ENCODE results near the gene CCR5AS.

Gene CCR5AS

DNA sequence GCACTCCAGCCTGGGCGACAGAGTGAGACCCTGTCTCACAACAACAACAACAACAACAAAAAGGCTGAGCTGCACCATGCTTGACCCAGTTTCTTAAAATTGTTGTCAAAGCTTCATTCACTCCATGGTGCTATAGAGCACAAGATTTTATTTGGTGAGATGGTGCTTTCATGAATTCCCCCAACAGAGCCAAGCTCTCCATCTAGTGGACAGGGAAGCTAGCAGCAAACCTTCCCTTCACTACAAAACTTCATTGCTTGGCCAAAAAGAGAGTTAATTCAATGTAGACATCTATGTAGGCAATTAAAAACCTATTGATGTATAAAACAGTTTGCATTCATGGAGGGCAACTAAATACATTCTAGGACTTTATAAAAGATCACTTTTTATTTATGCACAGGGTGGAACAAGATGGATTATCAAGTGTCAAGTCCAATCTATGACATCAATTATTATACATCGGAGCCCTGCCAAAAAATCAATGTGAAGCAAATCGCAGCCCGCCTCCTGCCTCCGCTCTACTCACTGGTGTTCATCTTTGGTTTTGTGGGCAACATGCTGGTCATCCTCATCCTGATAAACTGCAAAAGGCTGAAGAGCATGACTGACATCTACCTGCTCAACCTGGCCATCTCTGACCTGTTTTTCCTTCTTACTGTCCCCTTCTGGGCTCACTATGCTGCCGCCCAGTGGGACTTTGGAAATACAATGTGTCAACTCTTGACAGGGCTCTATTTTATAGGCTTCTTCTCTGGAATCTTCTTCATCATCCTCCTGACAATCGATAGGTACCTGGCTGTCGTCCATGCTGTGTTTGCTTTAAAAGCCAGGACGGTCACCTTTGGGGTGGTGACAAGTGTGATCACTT lies 34.1 kb downstream of the CCR5AS start:
- Histone ChIP-seq H4K8ac (ENCODE audit: low read depth, low read length) (no peak overlapping the region), H2AFZ (ENCODE audit: low read length) (no peak overlapping the region), H3K9me3 (replicated peaks in 1 of 2; ENCODE audit: control insufficient read depth in 2 of 2, insufficient read depth in 1 of 2, low read depth in 1 of 2, low read length in 2 of 2) (no peaks in the 10 kb centered on the region), H3K18ac (ENCODE audit: low read length) (no peak overlapping the region), H2BK120ac (ENCODE audit: low read depth, low read length) (no peak overlapping the region), H2BK15ac (ENCODE audit: low read length) (no peak overlapping the region), H3K27ac (replicated peaks; ENCODE audit: low read length) (no peak overlapping the region), H3K4me3 (ENCODE audit: low read length in 2 of 2) (no peak overlapping the region), H3K4ac (ENCODE audit: low read length) (no peak overlapping the region), H3K4me1 (ENCODE audit: control insufficient read depth in 2 of 2, insufficient read depth in 1 of 2, low read depth in 1 of 2, low read length in 2 of 2) (no peaks in the 10 kb centered on the region), H3K79me1 (ENCODE audit: low read depth, low read length) (no peaks in the 10 kb centered on the region), H3K23ac (ENCODE audit: low read depth, low read length, poor library complexity) (no peak overlapping the region), H2AK5ac (ENCODE audit: low read depth, low read length) (no peak overlapping the region), H4K91ac (ENCODE audit: low read depth, low read length, poor library complexity) (no peak overlapping the region), H3K9ac (ENCODE audit: low read depth, low read length, poor library complexity) (no peak overlapping the region), H3K36me3 (replicated peaks in 1 of 2; ENCODE audit: control insufficient read depth in 2 of 2, insufficient read depth in 2 of 2, low read length in 2 of 2) (no peaks in the 10 kb centered on the region), H3K27me3 (ENCODE audit: control insufficient read depth in 3 of 3, insufficient read depth in 3 of 3, low read depth in 1 of 3, low read length in 3 of 3) (peaks cover 0 to 4% (median 0%) of the 10 kb centered on the region in 3 experiments), H3K4me2 (ENCODE audit: insufficient read depth, low read length, poor library complexity, severe bottlenecking) (no peak overlapping the region), H3K14ac (ENCODE audit: low read length) (no peak overlapping the region), H2BK12ac (ENCODE audit: low read length) (no peak overlapping the region), H2BK5ac (ENCODE audit: low read length) (no peak overlapping the region)
- no CpG with 5 or more reads among the region's 9 CpGs for WGBS, 2 donors (ENCODE audit: extremely low coverage in 2 of 2, insufficient read length in 2 of 2, insufficient replicate concordance in 1 of 2)
- DNase-seq (ENCODE audit: low spot score) = no peak

- Histone ChIP-seq H4K8ac (ENCODE audit: low read depth, low read length) (no peak overlapping the region), H2BK120ac (ENCODE audit: low read depth, low read length) (no peak overlapping the region), H3K9ac (ENCODE audit: low read depth, low read length, poor library complexity) (no peak overlapping the region), H2BK5ac (ENCODE audit: low read length) (no peak overlapping the region), H2BK12ac (ENCODE audit: low read length) (no peak overlapping the region), H2BK15ac (ENCODE audit: low read length) (no peak overlapping the region), H3K27ac (replicated peaks; ENCODE audit: low read length) (no peak overlapping the region), H3K36me3 (replicated peaks in 1 of 2; ENCODE audit: control insufficient read depth in 2 of 2, insufficient read depth in 2 of 2, low read length in 2 of 2) (no peaks in the 10 kb centered on the region), H3K23ac (ENCODE audit: low read depth, low read length, poor library complexity) (no peak overlapping the region), H3K14ac (ENCODE audit: low read length) (no peak overlapping the region), H3K27me3 (ENCODE audit: control insufficient read depth in 3 of 3, insufficient read depth in 3 of 3, low read depth in 1 of 3, low read length in 3 of 3) (peaks cover 0 to 4% (median 0%) of the 10 kb centered on the region in 3 experiments), H3K4me1 (ENCODE audit: control insufficient read depth in 2 of 2, insufficient read depth in 1 of 2, low read depth in 1 of 2, low read length in 2 of 2) (no peaks in the 10 kb centered on the region), H3K18ac (ENCODE audit: low read length) (no peak overlapping the region), H4K91ac (ENCODE audit: low read depth, low read length, poor library complexity) (no peak overlapping the region), H3K4ac (ENCODE audit: low read length) (no peak overlapping the region), H3K79me1 (ENCODE audit: low read depth, low read length) (no peaks in the 10 kb centered on the region), H3K9me3 (replicated peaks in 1 of 2; ENCODE audit: control insufficient read depth in 2 of 2, insufficient read depth in 1 of 2, low read depth in 1 of 2, low read length in 2 of 2) (no peaks in the 10 kb centered on the region), H2AK5ac (ENCODE audit: low read depth, low read length) (no peak overlapping the region), H3K4me3 (ENCODE audit: low read length in 2 of 2) (no peak overlapping the region), H2AFZ (ENCODE audit: low read length) (no peak overlapping the region), H3K4me2 (ENCODE audit: insufficient read depth, low read length, poor library complexity, severe bottlenecking) (no peak overlapping the region)
- WGBS, 2 donors (ENCODE audit: extremely low coverage in 2 of 2, insufficient read length in 2 of 2, insufficient replicate concordance in 1 of 2) = no CpG with 5 or more reads among the region's 10 CpGs
- no peak for DNase-seq (ENCODE audit: low spot score)
Measured at GRCh38 chr3:46371519-46372340, 35.1 kb downstream of the CCR5AS start.

DNA sequence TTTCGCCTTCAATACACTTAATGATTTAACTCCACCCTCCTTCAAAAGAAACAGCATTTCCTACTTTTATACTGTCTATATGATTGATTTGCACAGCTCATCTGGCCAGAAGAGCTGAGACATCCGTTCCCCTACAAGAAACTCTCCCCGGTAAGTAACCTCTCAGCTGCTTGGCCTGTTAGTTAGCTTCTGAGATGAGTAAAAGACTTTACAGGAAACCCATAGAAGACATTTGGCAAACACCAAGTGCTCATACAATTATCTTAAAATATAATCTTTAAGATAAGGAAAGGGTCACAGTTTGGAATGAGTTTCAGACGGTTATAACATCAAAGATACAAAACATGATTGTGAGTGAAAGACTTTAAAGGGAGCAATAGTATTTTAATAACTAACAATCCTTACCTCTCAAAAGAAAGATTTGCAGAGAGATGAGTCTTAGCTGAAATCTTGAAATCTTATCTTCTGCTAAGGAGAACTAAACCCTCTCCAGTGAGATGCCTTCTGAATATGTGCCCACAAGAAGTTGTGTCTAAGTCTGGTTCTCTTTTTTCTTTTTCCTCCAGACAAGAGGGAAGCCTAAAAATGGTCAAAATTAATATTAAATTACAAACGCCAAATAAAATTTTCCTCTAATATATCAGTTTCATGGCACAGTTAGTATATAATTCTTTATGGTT lies 35.9 kb downstream of the CCR5AS start, which contains the start of gene CCR5:
Gene CCR5 (plus strand): TSS at position 108 of the 680 bp plus-strand sequence. CDS start 1,957 bp downstream, outside the sequence.
- H2BK5ac ChIP-seq (ENCODE audit: low read length) = no peak within 1 kb of the TSS
- no peak within 1 kb of the TSS for H3K18ac ChIP-seq (ENCODE audit: low read length)
- no peak within 1 kb of the TSS for H2BK15ac ChIP-seq (ENCODE audit: low read length)
- H3K27me3 ChIP-seq (ENCODE audit: control insufficient read depth in 3 of 3, insufficient read depth in 3 of 3, low read depth in 1 of 3, low read length in 3 of 3) = peaks cover 0 to 4% (median 0%) of the 10 kb centered on the region in 3 experiments
- no peak within 1 kb of the TSS for H2AK5ac ChIP-seq (ENCODE audit: low read depth, low read length)
- no peak within 1 kb of the TSS for H2BK120ac ChIP-seq (ENCODE audit: low read depth, low read length)
- no peak within 1 kb of the TSS for H4K91ac ChIP-seq (ENCODE audit: low read depth, low read length, poor library complexity)
- H3K4me3 ChIP-seq (ENCODE audit: low read length in 2 of 2) = no peak within 1 kb of the TSS
- no peaks in the 10 kb centered on the region for H3K4me1 ChIP-seq (ENCODE audit: control insufficient read depth in 2 of 2, insufficient read depth in 1 of 2, low read depth in 1 of 2, low read length in 2 of 2)
- H2BK12ac ChIP-seq (ENCODE audit: low read length) = no peak within 1 kb of the TSS
- DNase-seq (ENCODE audit: low spot score) = no peak
- no peak within 1 kb of the TSS for H3K4me2 ChIP-seq (ENCODE audit: insufficient read depth, low read length, poor library complexity, severe bottlenecking)
- H3K27ac ChIP-seq (replicated peaks; ENCODE audit: low read length) = no peak within 1 kb of the TSS
- no peak within 1 kb of the TSS for H3K4ac ChIP-seq (ENCODE audit: low read length)
- no peaks in the 10 kb centered on the region for H3K79me1 ChIP-seq (ENCODE audit: low read depth, low read length)
- H3K23ac ChIP-seq (ENCODE audit: low read depth, low read length, poor library complexity) = no peak within 1 kb of the TSS
- H2AFZ ChIP-seq (ENCODE audit: low read length) = no peak within 1 kb of the TSS
- H3K14ac ChIP-seq (ENCODE audit: low read length) = no peak within 1 kb of the TSS
- H4K8ac ChIP-seq (ENCODE audit: low read depth, low read length) = no peak within 1 kb of the TSS
- no peaks in the 10 kb centered on the region for H3K9me3 ChIP-seq (replicated peaks in 1 of 2; ENCODE audit: control insufficient read depth in 2 of 2, insufficient read depth in 1 of 2, low read depth in 1 of 2, low read length in 2 of 2)
- H3K36me3 ChIP-seq (replicated peaks in 1 of 2; ENCODE audit: control insufficient read depth in 2 of 2, insufficient read depth in 2 of 2, low read length in 2 of 2) = no peaks in the 10 kb centered on the region
- no CpG with 5 or more reads among the region's 5 CpGs for WGBS, 2 donors (ENCODE audit: extremely low coverage in 2 of 2, insufficient read length in 2 of 2, insufficient replicate concordance in 1 of 2)
- H3K9ac ChIP-seq (ENCODE audit: low read depth, low read length, poor library complexity) = no peak within 1 kb of the TSS
